Measurements from ENCODE around the gene SEZ6.

The SEZ6 gene

GRCh38 chr17:29022074-29022473, 16.2 kb upstream of the SEZ6 start:
- TF ChIP-seq CTCF (IDR thresholded peaks at IDR 0.05; ENCODE audit: low read length, missing control alignments): no peak
- H3K4me3 ChIP-seq (replicated peaks; ENCODE audit: low read depth, low read length): no peak overlapping the region
- DNase-seq (ENCODE audit: low read depth): no peak

- no peak overlapping the region for H3K4me3 ChIP-seq (replicated peaks; ENCODE audit: low read depth, low read length)
- no peak for DNase-seq (ENCODE audit: low read depth)
- no peak for TF ChIP-seq CTCF (IDR thresholded peaks at IDR 0.05; ENCODE audit: low read length, missing control alignments)
Observed at GRCh38 chr17:29021226-29021625, 15.4 kb upstream of the SEZ6 start.

GRCh38 chr17:29020576-29020975, 14.7 kb upstream of the SEZ6 start:
- DNase-seq (ENCODE audit: low read depth): no peak
- TF ChIP-seq CTCF (IDR thresholded peaks at IDR 0.05; ENCODE audit: low read length, missing control alignments): no peak
- H3K4me3 ChIP-seq (replicated peaks; ENCODE audit: low read depth, low read length): no peak overlapping the region

- H3K4me3 ChIP-seq (replicated peaks; ENCODE audit: low read depth, low read length): no peak overlapping the region
- no peak for TF ChIP-seq CTCF (IDR thresholded peaks at IDR 0.05; ENCODE audit: low read length, missing control alignments)
- DNase-seq (ENCODE audit: low read depth): no peak
Observed at GRCh38 chr17:29019475-29020181, 13.8 kb upstream of the SEZ6 start.

- no peak for TF ChIP-seq CTCF (IDR thresholded peaks at IDR 0.05; ENCODE audit: low read length, missing control alignments)
- DNase-seq (ENCODE audit: low read depth): no peak
- no peak overlapping the region for H3K4me3 ChIP-seq (replicated peaks; ENCODE audit: low read depth, low read length)
Observed at GRCh38 chr17:29018788-29019474, 13.1 kb upstream of the SEZ6 start.

- H3K4me3 ChIP-seq (replicated peaks; ENCODE audit: low read depth, low read length): no peak overlapping the region
- TF ChIP-seq CTCF (IDR thresholded peaks at IDR 0.05; ENCODE audit: low read length, missing control alignments): no peak
- DNase-seq (ENCODE audit: low read depth): no peak
Observed at GRCh38 chr17:29016345-29017210, 10.7 kb upstream of the SEZ6 start.

Measured in fibroblast of pulmonary artery (primary cell).